ENCODE measurements around the gene DUS2.
"Not testable (repeated sequence)": the region's sequence is repeated elsewhere in the genome, so short reads cannot be mapped to it uniquely, and the experiment has no call there.

GRCh38 chr16:68092275-68092674 lies 69.2 kb downstream of the DUS2 start:
- not testable (repeated sequence) for TF ChIP-seq CTCF (IDR thresholded peaks at IDR 0.05 in 4 of 5, conservative IDR thresholded peaks at IDR 0.05 in 1 of 5); POLR2A (IDR thresholded peaks at IDR 0.05)

Measured in gastrocnemius medialis (tissue), 4 donors.